HG03139 (cell line): ENCODE measurements around the gene FSIP1.

ENCODE experiments used
- ATAC-seq: cut with Tn5 transposase; IDR thresholded peaks from one replicate; pipeline ENCODE4 v1.9.1; 2021; ENCODE audit not compliant: unreplicated experiment

The FSIP1 gene

GRCh38 chr15:39792844-39793335 lies 10.2 kb upstream of the FSIP1 start:
- no peak for ATAC-seq

- ATAC-seq, result no peak
Measured at GRCh38 chr15:39792025-39792843, 9.6 kb upstream of the FSIP1 start.

DNA sequence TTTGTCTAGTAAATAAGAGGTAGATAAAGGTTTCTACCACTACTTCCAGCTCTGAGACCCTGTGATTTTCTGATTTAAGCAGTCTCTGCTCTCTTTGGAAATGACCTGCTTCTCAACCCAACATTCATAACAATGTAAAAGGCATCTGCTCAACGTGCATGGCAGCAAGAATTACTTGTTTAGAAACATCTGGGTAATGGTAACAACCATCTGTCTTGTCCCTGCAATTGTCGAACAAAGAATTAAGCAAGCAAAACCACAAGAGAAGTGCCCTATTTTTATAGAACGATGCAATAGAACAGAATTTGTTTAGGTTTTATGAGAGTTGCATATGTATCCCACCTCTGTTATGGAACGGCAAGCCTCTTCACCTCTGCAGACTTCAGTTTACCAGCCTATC lies 7.1 kb upstream of the FSIP1 start:
- ATAC-seq, result no peak

DNA sequence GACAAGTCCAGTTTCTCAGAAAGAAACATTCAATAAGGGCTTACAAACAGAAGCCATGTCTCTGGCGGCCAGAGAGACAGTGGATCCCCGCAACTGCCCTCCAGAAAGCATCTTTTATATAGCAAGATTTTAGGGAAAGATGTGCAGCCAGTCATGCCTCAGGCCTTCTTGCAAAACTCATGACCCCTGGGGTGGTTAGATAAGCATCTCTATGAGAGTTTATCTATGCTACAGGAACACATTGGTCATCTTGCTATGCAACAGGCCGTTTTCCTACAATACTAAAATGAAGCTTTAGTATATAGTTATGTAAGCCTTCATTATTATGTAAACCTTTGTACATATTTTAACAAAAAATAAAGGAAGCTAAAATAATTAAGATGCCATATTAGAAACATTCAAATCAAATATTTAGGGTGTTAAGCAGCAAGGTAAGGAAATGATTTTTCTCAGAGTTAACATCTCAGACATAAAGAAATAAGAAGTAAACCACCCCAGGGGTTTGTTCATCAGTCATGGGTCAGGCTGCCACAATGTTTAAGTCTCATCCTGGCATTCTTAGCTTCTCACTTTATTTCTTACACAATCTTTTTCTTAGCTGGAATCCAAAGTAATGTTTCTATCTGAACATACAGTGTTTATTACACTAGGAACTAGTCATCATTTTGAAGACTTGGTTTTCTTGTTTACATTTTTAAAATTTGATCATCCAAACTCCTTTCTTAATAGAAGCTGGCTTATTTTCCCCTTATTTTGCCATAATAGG lies 6.3 kb upstream of the FSIP1 start:
- no peak for ATAC-seq

DNA sequence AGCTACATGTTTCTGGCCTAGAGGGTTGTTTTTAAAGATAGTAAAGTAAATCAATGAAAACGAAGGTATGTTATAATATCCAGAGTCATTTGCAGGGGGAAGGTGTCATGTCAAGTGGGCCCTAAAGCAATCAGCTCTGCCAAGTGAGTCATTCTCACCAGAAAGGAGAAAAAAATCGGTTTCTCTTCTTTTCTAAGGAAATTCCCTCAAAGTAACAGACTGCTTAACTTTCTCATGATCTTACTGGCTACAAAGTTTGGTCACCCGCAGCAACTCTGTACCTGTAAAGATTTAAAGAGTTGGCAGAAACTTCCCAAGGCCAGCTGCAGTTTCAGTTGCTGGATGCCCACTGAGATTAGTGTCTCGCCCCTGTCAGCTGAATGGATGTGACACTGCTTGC lies 5.5 kb upstream of the FSIP1 start:
- no peak for ATAC-seq

DNA sequence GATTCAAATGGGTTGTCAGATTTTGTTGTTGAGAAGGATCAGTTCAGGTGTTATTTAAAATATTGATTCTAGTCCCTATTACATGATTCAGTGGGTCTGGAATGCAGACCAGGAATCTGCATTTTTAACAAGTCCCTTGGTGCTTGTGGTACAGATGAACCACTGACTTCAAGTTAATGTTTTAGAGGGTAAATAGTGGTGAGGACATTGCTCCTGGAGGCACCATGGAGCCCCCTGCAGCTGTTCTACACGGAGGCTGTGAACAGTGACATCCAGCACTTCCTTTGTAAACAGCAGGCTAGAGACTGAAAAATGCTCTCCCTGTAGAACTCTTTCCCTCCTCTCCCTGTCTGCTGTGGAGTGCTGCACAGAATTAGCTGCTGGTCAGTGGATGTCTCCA lies 4.8 kb upstream of the FSIP1 start:
- ATAC-seq, result no peak

DNA sequence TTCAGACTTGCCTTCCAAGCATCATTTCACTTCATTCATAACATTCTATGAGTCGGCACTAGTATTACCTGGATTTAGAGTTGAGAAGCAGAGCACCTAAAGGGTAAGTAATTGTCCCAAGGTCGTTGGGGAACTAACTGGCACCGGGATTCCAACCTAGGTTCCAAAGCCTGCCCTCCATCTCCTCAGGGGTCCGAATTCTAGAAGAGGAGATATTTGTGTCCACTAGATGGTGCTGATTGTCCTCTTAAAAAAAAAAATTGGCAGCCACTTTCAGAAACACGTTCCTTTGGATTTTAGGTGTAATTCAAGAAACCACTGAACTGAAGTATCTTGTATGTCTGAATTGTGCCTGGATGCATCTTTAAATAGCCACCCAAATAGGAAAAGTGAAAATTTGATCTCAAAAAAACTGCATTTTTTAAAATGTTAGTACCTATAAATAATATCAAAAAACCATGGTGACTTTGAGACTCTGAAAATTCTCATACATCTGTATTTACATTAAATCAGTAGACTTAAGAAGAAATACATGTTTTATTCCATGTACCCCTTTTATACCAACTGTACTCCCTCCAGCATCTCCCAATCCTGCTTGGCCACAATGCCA lies 3.9 kb upstream of the FSIP1 start:
- ATAC-seq, result no peak

DNA sequence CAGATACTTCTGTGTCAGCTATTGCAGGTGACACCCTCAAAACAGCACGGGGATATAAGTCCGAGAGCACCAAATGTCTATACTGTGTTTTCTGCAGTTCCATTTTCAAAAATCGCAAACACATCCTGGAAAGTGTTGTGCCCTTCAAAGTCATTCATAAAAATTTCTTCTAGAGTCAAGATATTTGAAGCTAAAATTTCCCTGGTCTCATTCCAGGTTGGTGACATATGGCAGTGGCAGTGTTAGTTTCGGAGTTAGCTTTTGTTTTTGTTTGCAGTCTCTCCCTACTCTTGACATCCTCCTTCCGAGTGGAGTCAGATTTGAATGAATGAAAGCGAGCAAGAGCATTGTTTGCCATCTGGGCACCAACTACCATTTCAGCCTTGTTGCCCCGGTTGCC lies 3.2 kb upstream of the FSIP1 start:
- no peak for ATAC-seq

GRCh38 chr15:39785139-39785538 lies 2.5 kb upstream of the FSIP1 start:
- no peak for ATAC-seq

DNA sequence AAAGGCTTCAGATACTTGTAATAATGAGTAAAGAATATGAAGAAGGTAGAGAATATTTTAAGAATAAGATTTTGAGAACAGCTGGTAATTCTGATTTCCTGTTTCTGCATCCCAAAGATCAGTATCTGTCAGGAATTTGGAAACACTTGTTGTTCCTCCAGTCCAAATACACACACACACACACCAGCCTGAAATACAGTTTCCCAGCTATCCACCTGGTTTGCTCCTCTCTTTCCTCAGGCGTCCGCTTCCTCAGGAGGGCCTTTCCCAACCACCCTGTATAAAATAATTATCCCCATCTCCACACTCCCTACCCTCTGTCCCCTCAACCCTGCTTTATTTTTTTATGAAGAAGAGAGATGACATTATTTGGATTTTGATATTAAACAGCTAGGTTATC lies 2.0 kb upstream of the FSIP1 start:
- ATAC-seq, result no peak

GRCh38 chr15:39784125-39784524 lies 1.5 kb upstream of the FSIP1 start:
- no peak for ATAC-seq

DNA sequence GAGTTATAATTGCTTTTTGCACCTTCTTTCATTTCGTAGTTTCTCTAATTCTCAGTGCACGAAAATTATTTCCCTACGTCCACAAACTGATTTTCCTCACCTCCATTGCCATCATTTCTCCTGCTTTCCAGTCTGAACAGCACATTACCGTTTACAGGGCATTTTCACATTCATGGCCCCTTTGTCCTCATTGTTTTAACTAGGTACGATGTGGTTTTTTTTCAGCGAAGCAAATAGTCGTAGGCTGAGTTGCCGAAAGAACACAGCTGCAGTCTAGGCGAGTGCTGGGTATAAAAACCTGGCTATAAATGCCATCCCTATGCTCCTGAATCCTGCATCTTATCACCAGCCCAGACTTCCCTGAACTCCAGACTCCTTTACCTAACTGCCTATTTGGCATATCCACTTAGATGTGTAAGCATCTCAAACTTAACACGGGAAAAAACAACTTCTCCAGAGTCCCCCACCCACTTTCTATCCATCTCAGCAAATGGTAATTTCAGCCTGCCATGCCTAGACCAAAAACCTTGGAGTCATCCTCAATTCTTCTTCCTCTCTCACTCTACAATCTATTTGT lies 691 bp upstream of the FSIP1 start:
- ATAC-seq, result no peak

DNA sequence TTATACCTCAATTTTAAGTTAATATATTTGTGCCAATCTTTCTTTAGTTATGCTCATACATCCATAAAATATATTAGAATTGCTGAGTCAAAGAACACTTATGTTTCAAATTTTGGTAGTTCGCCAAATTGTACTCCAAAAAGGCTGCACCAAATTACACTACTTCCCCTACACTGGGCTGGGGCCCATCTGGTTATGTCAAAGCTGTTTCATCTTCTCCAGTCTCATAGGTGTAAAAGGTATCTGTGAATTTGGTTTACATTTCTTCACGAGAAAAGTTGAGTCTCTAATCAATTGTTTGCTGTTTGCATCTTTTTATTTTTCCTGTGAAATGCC lies 706 bp downstream of the FSIP1 start:
- ATAC-seq, result no peak

- no peak for ATAC-seq
Measured at GRCh38 chr15:39781147-39781966, 1.3 kb downstream of the FSIP1 start.

DNA sequence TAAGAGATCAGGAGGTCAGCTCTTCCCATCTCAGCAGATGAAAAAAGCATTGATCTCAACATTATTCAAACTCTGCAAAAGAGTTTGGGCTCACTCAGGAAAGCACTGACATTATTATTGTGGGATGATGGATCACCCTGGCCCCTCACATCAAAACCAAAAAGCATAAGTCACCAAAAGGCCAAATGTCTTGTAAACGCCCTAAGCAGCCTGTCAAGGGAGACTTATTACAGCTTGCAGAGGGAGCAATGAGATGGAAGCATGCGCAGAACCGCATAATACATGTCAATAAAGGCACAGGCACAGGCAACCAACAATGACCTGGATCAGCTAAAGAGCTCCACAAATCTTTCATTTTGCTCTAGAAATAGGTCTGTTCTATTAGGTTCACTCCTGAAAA lies 4.6 kb downstream of the FSIP1 start:
- ATAC-seq, result no peak

DNA sequence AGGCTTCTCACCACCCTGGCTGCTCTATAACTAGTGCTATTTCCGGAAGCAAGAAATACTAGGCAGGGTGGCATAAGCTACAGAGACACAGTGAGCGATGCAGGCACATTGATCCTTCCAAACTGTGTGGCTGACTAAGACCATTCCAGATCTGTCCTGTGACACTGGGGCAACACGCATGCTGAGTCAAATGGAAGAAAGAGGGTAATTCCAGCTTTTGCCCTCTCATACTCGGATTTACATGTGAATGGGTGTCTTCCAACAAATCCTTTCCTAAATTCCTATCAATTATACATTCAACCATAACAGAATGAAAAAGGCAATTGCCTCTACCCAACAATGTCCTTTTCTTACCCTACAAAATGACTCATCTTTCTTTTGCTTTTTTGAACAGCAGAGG lies 5.1 kb downstream of the FSIP1 start:
- no peak for ATAC-seq

DNA sequence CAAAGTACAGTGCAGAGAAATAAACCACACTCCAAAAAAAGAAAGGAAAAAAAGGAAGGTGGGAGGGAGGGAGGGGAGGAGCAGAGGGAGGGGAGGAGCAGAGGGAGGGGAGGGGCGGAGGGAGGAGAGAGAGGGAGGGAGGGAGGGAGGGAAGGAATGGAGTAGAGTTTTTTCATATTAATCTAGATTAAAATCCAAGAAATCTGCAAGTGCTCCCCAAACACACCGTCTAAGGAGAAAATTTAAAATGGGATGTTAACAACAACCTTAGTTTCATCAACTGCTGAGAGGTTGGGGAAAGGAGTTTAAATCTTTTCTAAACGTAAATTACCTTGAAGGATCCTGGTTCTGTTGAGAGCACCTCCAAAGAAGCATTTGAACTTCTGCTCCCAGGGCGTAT lies 6.6 kb downstream of the FSIP1 start:
- no peak for ATAC-seq

DNA sequence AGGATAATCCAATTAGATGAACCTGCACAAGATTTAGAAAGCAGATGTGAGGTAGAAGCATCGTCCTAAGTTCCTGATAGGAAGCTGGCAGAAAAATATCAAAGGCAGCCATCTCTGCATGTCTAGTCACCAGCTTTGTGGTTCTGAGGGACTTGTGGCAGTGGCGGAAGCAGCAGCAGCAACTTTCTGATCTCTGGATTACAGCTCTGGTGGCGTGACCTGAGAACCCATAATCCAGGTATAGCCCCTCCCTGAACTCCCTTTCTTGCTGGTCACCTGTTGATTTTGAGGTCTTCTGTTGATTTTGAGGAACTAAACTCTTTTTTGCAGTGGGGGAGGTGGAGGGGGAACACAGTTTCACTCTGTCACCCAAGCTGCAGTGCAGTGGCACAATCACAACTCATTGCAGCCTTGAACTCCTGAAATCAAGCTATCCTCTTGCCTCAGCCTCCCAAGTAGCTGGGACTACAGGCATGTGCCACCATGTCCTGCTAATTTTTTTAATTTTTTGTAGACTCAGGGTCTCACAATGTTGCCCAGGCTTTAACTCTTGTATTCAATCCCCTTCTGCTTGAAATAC lies 7.9 kb downstream of the FSIP1 start:
- no peak for ATAC-seq

DNA sequence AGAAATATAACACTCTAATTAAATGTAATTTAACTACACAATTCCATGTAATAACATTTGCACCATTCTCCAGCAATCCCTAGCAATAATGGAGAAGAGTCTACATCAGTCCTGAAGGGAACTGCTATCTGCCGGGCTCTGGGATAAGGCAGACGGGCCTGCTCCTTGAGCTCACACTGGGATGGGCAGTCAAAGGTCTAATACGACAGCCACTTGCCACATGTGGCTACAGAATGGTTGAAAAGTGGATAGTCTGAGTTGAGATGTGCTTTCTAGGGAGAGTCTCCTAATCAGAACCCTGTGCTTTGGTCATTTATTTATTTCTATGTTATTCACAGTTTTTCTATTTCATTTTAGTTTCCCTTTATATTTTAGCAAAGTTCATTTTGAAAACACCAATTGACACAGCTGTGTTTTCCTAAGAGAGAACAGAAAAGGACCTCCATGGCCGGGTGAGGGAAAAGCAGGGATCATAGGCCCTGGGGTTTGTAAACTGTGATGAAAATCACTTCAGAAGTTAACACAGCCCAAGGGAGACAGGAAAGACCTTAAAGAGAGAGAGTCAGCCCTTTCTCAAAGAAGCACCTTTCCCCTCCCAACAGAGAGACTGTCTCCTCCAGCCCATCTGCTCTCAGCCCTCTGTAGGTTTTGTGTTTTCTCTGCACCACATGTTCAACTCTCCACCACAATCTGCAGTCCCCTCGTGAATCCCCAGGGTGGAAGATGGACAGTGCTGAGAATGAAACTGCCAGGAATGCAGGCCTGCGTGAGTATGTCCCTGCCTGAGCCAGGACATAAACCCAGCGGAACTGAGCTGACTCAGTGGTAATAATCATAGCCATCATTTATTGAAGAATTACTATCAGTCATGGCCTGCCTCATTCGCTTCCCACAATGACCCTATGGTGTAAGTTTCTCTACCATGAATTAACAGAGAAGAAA lies 11.6 kb downstream of the FSIP1 start:
- no peak for ATAC-seq
